Activated T-cell treated with anti-CD3 and anti-CD28 coated beads, Interleukin-2, amount 50 U/mL, for 24 hours (primary cell): ENCODE results near the gene WDR19.

Source experiments
- DNase-seq: peaks from one replicate; pipeline ENCODE4 v3.0.0-alpha.2; 2020
- H3K27ac Mint-ChIP-seq: 2 replicates; pipeline ENCODE4 v1.8.0; 2020; ENCODE audit warnings: mild to moderate bottlenecking, mixed read lengths
- H3K27me3 Mint-ChIP-seq: 2 replicates; pipeline ENCODE4 v1.8.0; 2020; ENCODE audit warnings: mixed read lengths
- H3K36me3 Mint-ChIP-seq: 2 replicates; pipeline ENCODE4 v1.8.0; 2020; ENCODE audit warnings: low read depth, mixed read lengths
- H3K4me1 Mint-ChIP-seq: 2 replicates; pipeline ENCODE4 v1.8.0; 2020; ENCODE audit warnings: low read depth, mixed read lengths
- H3K4me3 Mint-ChIP-seq: 2 replicates; pipeline ENCODE4 v1.8.0; 2020; ENCODE audit warnings: mild to moderate bottlenecking, moderate library complexity, mixed read lengths
- H3K9me3 Mint-ChIP-seq: 2 replicates; pipeline ENCODE4 v1.8.0; 2020; ENCODE audit warnings: mixed read lengths

WDR19 gene

DNA sequence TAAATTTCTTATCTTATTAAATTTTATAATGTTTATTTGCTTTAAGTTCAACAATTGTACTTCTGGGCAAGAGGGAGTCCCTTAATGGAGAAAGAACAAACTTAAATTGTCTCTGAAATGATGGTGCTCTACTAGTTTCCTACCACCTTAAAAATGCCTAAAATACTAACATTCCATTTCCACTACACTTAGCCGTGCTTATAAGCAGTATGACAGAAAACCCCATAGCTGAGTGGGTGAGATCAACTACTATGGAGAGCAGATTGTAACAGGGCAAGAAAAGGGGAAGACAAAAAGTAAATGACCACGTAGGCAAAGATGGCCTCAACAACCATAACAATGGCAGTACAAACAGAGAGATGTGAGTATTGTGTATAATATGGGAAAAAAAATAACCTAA lies 148.9 kb downstream of the WDR19 start:
- Mint-ChIP-seq H3K27me3 (no peaks in the 10 kb centered on the region), H3K27ac (no peak overlapping the region)

More for the DNA sequence above, 148.9 kb downstream of the WDR19 start:
- no peak for DNase-seq
- Mint-ChIP-seq H3K4me3 (no peak overlapping the region), H3K9me3 (no peaks in the 10 kb centered on the region), H3K36me3 (peaks cover 46% of the 10 kb centered on the region), H3K4me1 (peaks cover 37% of the 10 kb centered on the region)
